Ramos (cell line): Measurements from ENCODE around the gene CLPTM1.

ENCODE experiments used
- in situ Hi-C: fragments of 300-500 bp; cut with MboI; formaldehyde crosslinking; loops from one replicate; pipeline ENCODE4 v1.14.3; 2022; ENCODE audit warnings: low sequenced_read_pairs; ENCODE audit not compliant: unreplicated experiment

CLPTM1 gene

GRCh38 chr19:45041125-45041524 is 85.9 kb downstream of the CLPTM1 start:
- in situ Hi-C loops = no loop called here
